Hepatocyte (in vitro differentiated cells): ENCODE data around the gene SLC10A1. TPM values are rescaled to one million over a fixed set of nuclear protein-coding genes. Genes with fewer than 3 reads are reported as not detected.
A peak's percentile ranks its signal among the peaks of the same experiment; 100 is the strongest.
"Not testable (repeated sequence)": the region's sequence is repeated elsewhere in the genome, so short reads cannot be mapped to it uniquely, and the experiment has no call there.

ENCODE experiments used
- DNase-seq: peaks from one replicate; pipeline ENCODE4 v3.0.0-alpha.2; 2016; ENCODE audit warnings: low spot score
- H2AFZ ChIP-seq: fragments of 200-600 bp; sonication (generic); 2 replicates; pipeline ENCODE4 v1.6.0; 2016; ENCODE audit warnings: antibody characterized with exemption, mild to moderate bottlenecking
- H3K27ac ChIP-seq: fragments of 200-600 bp; sonication (generic); 2 replicates; pipeline ENCODE4 v1.5.1; 2016; ENCODE audit warnings: mild to moderate bottlenecking
- H3K27me3 ChIP-seq: fragments of 200-600 bp; sonication (generic); 2 replicates; pipeline ENCODE4 v1.6.1; 2016
- H3K36me3 ChIP-seq: fragments of 200-600 bp; sonication (generic); replicated peaks from 2 replicates; pipeline ENCODE4 v1.5.1; 2016; ENCODE audit warnings: low read depth; ENCODE audit not compliant: insufficient read depth
- H3K4me1 ChIP-seq: fragments of 200-600 bp; sonication (generic); 2 replicates; pipeline ENCODE4 v1.5.1; 2016; ENCODE audit warnings: mild to moderate bottlenecking, moderate library complexity; ENCODE audit not compliant: insufficient read depth
- H3K4me2 ChIP-seq: fragments of 200-600 bp; sonication (generic); 2 replicates; pipeline ENCODE4 v1.6.0; 2016
- H3K4me3 ChIP-seq: fragments of 200-600 bp; sonication (generic); 2 replicates; pipeline ENCODE4 v1.5.1; 2016; ENCODE audit warnings: mild to moderate bottlenecking
- H3K79me2 ChIP-seq: fragments of 200-600 bp; sonication (generic); 2 replicates; pipeline ENCODE4 v1.6.0; 2017; ENCODE audit warnings: mild to moderate bottlenecking
- H3K9me2 ChIP-seq: fragments of 200-600 bp; sonication (generic); replicated peaks from 2 replicates; pipeline ENCODE4 v1.6.0; 2017; ENCODE audit warnings: mild to moderate bottlenecking; ENCODE audit not compliant: insufficient read depth
- H3K9me3 ChIP-seq: fragments of 200-600 bp; sonication (generic); 2 replicates; pipeline ENCODE4 v1.5.1; 2016; ENCODE audit warnings: low read depth, mild to moderate bottlenecking
- H4K20me1 ChIP-seq: fragments of 200-600 bp; sonication (generic); 2 replicates; pipeline ENCODE4 v1.6.0; 2016; ENCODE audit warnings: mild to moderate bottlenecking; ENCODE audit not compliant: insufficient read depth, poor library complexity, severe bottlenecking
- CTCF ChIP-seq: fragments of 200-600 bp; sonication (generic); IDR thresholded peaks from 2 replicates; pipeline ENCODE4 v1.5.1; 2016; ENCODE audit warnings: antibody characterized with exemption, mild to moderate bottlenecking; ENCODE audit not compliant: poor library complexity
- EZH2 ChIP-seq: fragments of 200-600 bp; sonication (generic); IDR thresholded peaks from 2 replicates; pipeline ENCODE4 v1.6.1; 2016; ENCODE audit warnings: antibody characterized with exemption, mild to moderate bottlenecking, borderline replicate concordance
- EZH2phosphoT487 ChIP-seq: fragments of 200-600 bp; sonication (generic); IDR thresholded peaks from one replicate; pipeline ENCODE4 v1.6.1; 2018; ENCODE audit warnings: antibody characterized with exemption, mild to moderate bottlenecking, low read depth, moderate library complexity; ENCODE audit not compliant: unreplicated experiment, severe bottlenecking
- WGBS: methylation state at CpG from one replicate; pipeline ENCODE4 v1.1.6; 2016; ENCODE audit warnings: low lambda C conversion rate; ENCODE audit errors: missing lambda C conversion rate; 5-methylcytosine and 5-hydroxymethylcytosine counted together
- polyA plus RNA-seq: library from polyadenylated mRNA; unstranded; fragments of >200 nt; fragmentation: Nextera tagmentation; extraction: Ambion mirVana; gene quantifications from 2 replicates; pipeline ENCODE4 v1.2.1, GENCODE V29; 2016
- total RNA-seq: library from RNA; depleted of rRNA; stranded (reverse); fragments of >200 nt; gene quantifications from 2 replicates; pipeline ENCODE4 v1.2.3, GENCODE V29; 2014

The SLC10A1 gene
- total and polyA plus RNA-seq, 2 experiments from 2014 or later, result 2.9 to 3.0 TPM

- peak overlapping the region; percentile 0 for H3K27ac ChIP-seq
- WGBS, result 42% methylated on average over 3 of the region's 3 CpGs
These were observed 17.4 kb upstream of the SLC10A1 start for GRCh38 chr14:69814397-69814796.

GRCh38 chr14:69813346-69813745 is 16.3 kb upstream of the SLC10A1 start:
- H2AFZ ChIP-seq, H3K4me2 ChIP-seq, H3K4me1 ChIP-seq, H3K36me3 ChIP-seq, H3K4me3 ChIP-seq, DNase-seq, H4K20me1 ChIP-seq, H3K27ac ChIP-seq, H3K9me2 ChIP-seq, H3K27me3 ChIP-seq, H3K9me3 ChIP-seq, H3K79me2 ChIP-seq: not testable (repeated sequence)
- WGBS, result 90% methylated on average over 6 of the region's 6 CpGs

More at GRCh38 chr14:69814397-69814796, 17.4 kb upstream of the SLC10A1 start:
- Histone ChIP-seq H3K9me2 (no peaks in the 10 kb centered on the region), H2AFZ (no peak overlapping the region), H4K20me1 (no peaks in the 10 kb centered on the region), H3K4me1 (no peaks in the 10 kb centered on the region), H3K4me3 (no peak overlapping the region), H3K27me3 (no peaks in the 10 kb centered on the region), H3K9me3 (no peaks in the 10 kb centered on the region), H3K4me2 (no peak overlapping the region), H3K79me2 (no peaks in the 10 kb centered on the region), H3K36me3 (no peaks in the 10 kb centered on the region)
- no peak for TF ChIP-seq EZH2
- TF ChIP-seq EZH2phosphoT487, result no peak
- TF ChIP-seq CTCF, result no peak
- DNase-seq, result no peak

GRCh38 chr14:69812711-69813110 is 15.7 kb upstream of the SLC10A1 start:
- H3K27ac ChIP-seq, result no peak overlapping the region
- H3K4me2 ChIP-seq, result no peak overlapping the region

GRCh38 chr14:69811868-69812252 is 14.8 kb upstream of the SLC10A1 start:
- Histone ChIP-seq H3K36me3 (no peaks in the 10 kb centered on the region), H3K9me2 (no peaks in the 10 kb centered on the region), H3K27me3 (no peaks in the 10 kb centered on the region), H4K20me1 (no peaks in the 10 kb centered on the region), H2AFZ (no peak overlapping the region), H3K27ac (no peak overlapping the region), H3K9me3 (no peaks in the 10 kb centered on the region), H3K4me2 (no peak overlapping the region), H3K4me3 (no peak overlapping the region), H3K79me2 (no peaks in the 10 kb centered on the region), H3K4me1 (no peaks in the 10 kb centered on the region)
- WGBS, result 90% methylated on average over 10 of the region's 10 CpGs
- TF ChIP-seq CTCF (no peak), EZH2phosphoT487 (no peak), EZH2 (no peak)
- DNase-seq, result no peak

More at GRCh38 chr14:69812711-69813110, 15.7 kb upstream of the SLC10A1 start:
- Histone ChIP-seq H3K4me3 (no peak overlapping the region), H3K36me3 (no peaks in the 10 kb centered on the region), H3K9me3 (no peaks in the 10 kb centered on the region), H3K27me3 (no peaks in the 10 kb centered on the region), H3K79me2 (no peaks in the 10 kb centered on the region), H4K20me1 (no peaks in the 10 kb centered on the region), H3K9me2 (no peaks in the 10 kb centered on the region), H3K4me1 (no peaks in the 10 kb centered on the region), H2AFZ (no peak overlapping the region)
- WGBS, result 74% methylated on average over 9 of the region's 9 CpGs
- TF ChIP-seq CTCF, result no peak
- TF ChIP-seq EZH2phosphoT487, result no peak
- TF ChIP-seq EZH2, result no peak
- no peak for DNase-seq
